Keratinocyte (primary cell): ENCODE results near the gene MAP2K5. TPM values are rescaled to one million over a fixed set of nuclear protein-coding genes. Genes with fewer than 3 reads are reported as not detected.

ENCODE experiments used
- DNase-seq: peaks from one replicate; pipeline ENCODE4 v3.0.0-alpha.2; 2011; ENCODE audit warnings: low read depth, missing footprints, low spot score
- FAIRE-seq: peaks from 2 replicates; lab custom pipeline; 2011; peaks lifted over from hg19 to GRCh38; lab: Jason Lieb, UNC
- H2AFZ ChIP-seq: 2 replicates; pipeline ENCODE4 v1.6.0; 2012; ENCODE audit warnings: low read length, control low read depth, inconsistent platforms; ENCODE audit not compliant: control insufficient read depth
- H3K27ac ChIP-seq: 2 replicates; pipeline ENCODE4 v1.5.1; 2011; ENCODE audit warnings: low read length; ENCODE audit not compliant: control insufficient read depth, insufficient read depth
- H3K27me3 ChIP-seq: 3 replicates; pipeline ENCODE4 v1.6.0; 2011; ENCODE audit warnings: low read length; ENCODE audit not compliant: control insufficient read depth, insufficient read depth; ENCODE audit errors: extremely low read depth
- H3K36me3 ChIP-seq, 2 experiments: 2 replicates in 1 of 2; 3 replicates in 1 of 2; pipeline ENCODE4 v1.5.1; 2011; ENCODE audit warnings: low read length in 2 of 2, mild to moderate bottlenecking in 1 of 2; ENCODE audit not compliant: control insufficient read depth in 2 of 2, insufficient read depth in 2 of 2; ENCODE audit errors: extremely low read depth in 1 of 2
- H3K4me1 ChIP-seq: 3 replicates; pipeline ENCODE4 v1.5.1; 2011; ENCODE audit warnings: low read length; ENCODE audit not compliant: control insufficient read depth, insufficient read depth; ENCODE audit errors: extremely low read depth
- H3K4me2 ChIP-seq: 3 replicates; pipeline ENCODE4 v1.6.0; 2011; ENCODE audit warnings: low read depth, low read length; ENCODE audit not compliant: control insufficient read depth, insufficient read depth; ENCODE audit errors: extremely low read depth
- H3K4me3 ChIP-seq, 3 experiments: fragments of 200-600 bp in 1 of 3; sonication (generic) in 1 of 3; 2 replicates in 2 of 3; 3 replicates in 1 of 3; pipeline ENCODE4 v1.5.1; 2011 to 2016; ENCODE audit warnings: low read length in 3 of 3, mild to moderate bottlenecking in 3 of 3, control low read depth in 2 of 3, inconsistent platforms in 1 of 3, low read depth in 1 of 3, mixed read lengths in 1 of 3, mixed run types in 1 of 3, moderate library complexity in 1 of 3; ENCODE audit not compliant: control insufficient read depth in 2 of 3, insufficient read depth in 2 of 3; ENCODE audit errors: extremely low read depth in 1 of 3
- H3K79me2 ChIP-seq: 2 replicates; pipeline ENCODE4 v1.6.0; 2012; ENCODE audit warnings: low read length; ENCODE audit not compliant: control insufficient read depth, insufficient read depth
- H3K9ac ChIP-seq: 3 replicates; pipeline ENCODE4 v1.6.0; 2011; ENCODE audit warnings: low read length; ENCODE audit not compliant: control insufficient read depth, insufficient read depth; ENCODE audit errors: extremely low read depth
- H3K9me1 ChIP-seq: 3 replicates; pipeline ENCODE4 v1.6.0; 2011; ENCODE audit warnings: low read length; ENCODE audit not compliant: control insufficient read depth, insufficient read depth; ENCODE audit errors: extremely low read depth
- H3K9me3 ChIP-seq: 2 replicates; pipeline ENCODE4 v1.5.1; 2012; ENCODE audit warnings: low read depth, low read length; ENCODE audit not compliant: control insufficient read depth
- H4K20me1 ChIP-seq: 3 replicates; pipeline ENCODE4 v1.6.0; 2011; ENCODE audit warnings: low read length; ENCODE audit not compliant: control insufficient read depth, insufficient read depth; ENCODE audit errors: extremely low read depth
- EZH2 ChIP-seq: IDR thresholded peaks from one replicate; pipeline ENCODE4 v1.6.1; 2012; ENCODE audit warnings: inconsistent platforms, mild to moderate bottlenecking, low read length, moderate library complexity
- dilution Hi-C: fragments of 300-500 bp; cut with MboI; formaldehyde crosslinking; loops from one replicate; pipeline ENCODE4 v1.7.0; 2020; ENCODE audit warnings: low sequenced_read_pairs; ENCODE audit not compliant: extremely low pct_ligation_motif_present
- polyA plus RNA-seq, 5 experiments: library from polyadenylated mRNA; depleted of rRNA in 3 of 5; stranded (reverse) in 3 of 5; stranded (forward) in 1 of 5; unstranded in 1 of 5; fragments of >200 nt; gene quantifications; 1 replicate in 1 of 5; 2 replicates in 3 of 5; 3 replicates in 1 of 5; pipeline versions ENCODE4 v1.2.1 to v1.2.3, GENCODE V29; 2011 to 2012; ENCODE audit warnings: missing spikeins in 2 of 5, low read depth in 1 of 5, low replicate concordance in 1 of 5
- TF ChIP-seq, protein P1 (sequence below), 3 experiments: IDR thresholded peaks in 1 of 3; conservative IDR thresholded peaks in 1 of 3; optimal IDR thresholded peaks in 1 of 3; 2 replicates in 2 of 3; 3 replicates in 1 of 3; pipeline versions ENCODE3 to v1.5.1; 2011; ENCODE audit warnings: low read length in 3 of 3, mild to moderate bottlenecking in 3 of 3, moderate library complexity in 2 of 3, control low read depth in 1 of 3, inconsistent platforms in 1 of 3; ENCODE audit not compliant: insufficient read depth in 2 of 3; ENCODE audit errors: extremely low read depth in 1 of 3

The MAP2K5 gene
- polyA plus RNA-seq, 1 donor (not counting 4 experiments of a cell fraction or from before 2014, with no cell fraction given) = 3.6 TPM

- Histone ChIP-seq H3K79me2 (no peaks in the 10 kb centered on the region), H3K4me1 (peaks cover 8% of the 10 kb centered on the region), H2AFZ (no peak overlapping the region), H4K20me1 (no peaks in the 10 kb centered on the region), H3K27ac (no peak overlapping the region), H3K27me3 (no peaks in the 10 kb centered on the region), H3K9ac (no peak overlapping the region), H3K4me2 (no peak overlapping the region), H3K36me3 (peaks cover 0 to 2% of the 10 kb centered on the region in 2 experiments), H3K9me3 (no peaks in the 10 kb centered on the region), H3K4me3 (no peak overlapping the region), H3K9me1 (peaks cover 2% of the 10 kb centered on the region)
- FAIRE-seq (no peak), DNase-seq (no peak)
- dilution Hi-C loops = no loop called here
- TF ChIP-seq EZH2 = no peak
- TF ChIP-seq, protein P1, sequence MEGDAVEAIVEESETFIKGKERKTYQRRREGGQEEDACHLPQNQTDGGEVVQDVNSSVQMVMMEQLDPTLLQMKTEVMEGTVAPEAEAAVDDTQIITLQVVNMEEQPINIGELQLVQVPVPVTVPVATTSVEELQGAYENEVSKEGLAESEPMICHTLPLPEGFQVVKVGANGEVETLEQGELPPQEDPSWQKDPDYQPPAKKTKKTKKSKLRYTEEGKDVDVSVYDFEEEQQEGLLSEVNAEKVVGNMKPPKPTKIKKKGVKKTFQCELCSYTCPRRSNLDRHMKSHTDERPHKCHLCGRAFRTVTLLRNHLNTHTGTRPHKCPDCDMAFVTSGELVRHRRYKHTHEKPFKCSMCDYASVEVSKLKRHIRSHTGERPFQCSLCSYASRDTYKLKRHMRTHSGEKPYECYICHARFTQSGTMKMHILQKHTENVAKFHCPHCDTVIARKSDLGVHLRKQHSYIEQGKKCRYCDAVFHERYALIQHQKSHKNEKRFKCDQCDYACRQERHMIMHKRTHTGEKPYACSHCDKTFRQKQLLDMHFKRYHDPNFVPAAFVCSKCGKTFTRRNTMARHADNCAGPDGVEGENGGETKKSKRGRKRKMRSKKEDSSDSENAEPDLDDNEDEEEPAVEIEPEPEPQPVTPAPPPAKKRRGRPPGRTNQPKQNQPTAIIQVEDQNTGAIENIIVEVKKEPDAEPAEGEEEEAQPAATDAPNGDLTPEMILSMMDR (optimal IDR thresholded peaks at IDR 0.05 in 1 of 3, IDR thresholded peaks at IDR 0.05 in 1 of 3, conservative IDR thresholded peaks at IDR 0.05 in 1 of 3; ENCODE audit: extremely low read depth in 1 of 3, insufficient read depth in 2 of 3, low read length in 3 of 3) = no peak
Measured at GRCh38 chr15:67515090-67515489, 27.4 kb upstream of the MAP2K5 start.

- Histone ChIP-seq H4K20me1 (no peaks in the 10 kb centered on the region), H3K27me3 (no peaks in the 10 kb centered on the region), H3K4me3 (no peak overlapping the region), H3K9me3 (no peaks in the 10 kb centered on the region), H3K79me2 (no peaks in the 10 kb centered on the region), H2AFZ (no peak overlapping the region), H3K9me1 (peaks cover under 1% of the 10 kb centered on the region), H3K4me2 (no peak overlapping the region), H3K4me1 (peaks cover 11% of the 10 kb centered on the region), H3K36me3 (peaks cover 0 to 2% of the 10 kb centered on the region in 2 experiments), H3K27ac (no peak overlapping the region), H3K9ac (no peak overlapping the region)
- FAIRE-seq (no peak), DNase-seq (no peak)
- dilution Hi-C loops = no loop called here
- TF ChIP-seq, protein P1 (optimal IDR thresholded peaks at IDR 0.05 in 1 of 3, IDR thresholded peaks at IDR 0.05 in 1 of 3, conservative IDR thresholded peaks at IDR 0.05 in 1 of 3; ENCODE audit: extremely low read depth in 1 of 3, insufficient read depth in 2 of 3, low read length in 3 of 3) = no peak
- no peak for TF ChIP-seq EZH2
Measured at GRCh38 chr15:67515557-67515956, 26.9 kb upstream of the MAP2K5 start.
